Brain microvascular endothelial cell (primary cell): ENCODE measurements around the gene SCARF1.

Experiments used
- DNase-seq: peaks from one replicate; pipeline ENCODE4 v3.0.0-alpha.2; 2020
- H3K27ac ChIP-seq: fragments of 250-450 bp; sonication (Bioruptor Pico); 2 replicates; pipeline ENCODE4 v1.5.1; 2020; ENCODE audit warnings: mild to moderate bottlenecking, moderate library complexity
- H3K27me3 ChIP-seq: fragments of 250-450 bp; sonication (Bioruptor Pico); replicated peaks from 2 replicates; pipeline ENCODE4 v1.5.1; 2020; ENCODE audit warnings: mild to moderate bottlenecking
- H3K36me3 ChIP-seq: fragments of 250-450 bp; sonication (Bioruptor Pico); replicated peaks from 2 replicates; pipeline ENCODE4 v1.5.1; 2020; ENCODE audit warnings: mild to moderate bottlenecking
- H3K4me3 ChIP-seq: 2 replicates; pipeline ENCODE4 v1.5.1; 2011; ENCODE audit warnings: low read depth, mild to moderate bottlenecking, control low read depth, low read length, moderate library complexity
- CTCF ChIP-seq: IDR thresholded peaks from 2 replicates; pipeline ENCODE4 v1.5.1; 2011; ENCODE audit warnings: low read depth, mild to moderate bottlenecking, moderate library complexity, low read length, control low read depth, inconsistent platforms; ENCODE audit errors: missing control alignments
- in situ Hi-C: cut with HindIII; loops from 2 replicates; pipeline ENCODE4 v1.10.0; 2017; ENCODE audit warnings: low sequenced_read_pairs, low pct_ligation_motif_present

Gene SCARF1

GRCh38 chr17:1591474-1592090 is 54.0 kb downstream of the SCARF1 start:
- DNase-seq = no peak
- Histone ChIP-seq H3K27me3 (no peaks in the 10 kb centered on the region), H3K4me3 (no peak overlapping the region), H3K36me3 (no peaks in the 10 kb centered on the region), H3K27ac (no peak overlapping the region)
- in situ Hi-C loops = no loop called here
- no peak for TF ChIP-seq CTCF

- no peak overlapping the region for H3K4me3 ChIP-seq
- no peaks in the 10 kb centered on the region for H3K36me3 ChIP-seq
- in situ Hi-C loops = no loop called here
- no peak for DNase-seq
- H3K27ac ChIP-seq = no peak overlapping the region
- no peaks in the 10 kb centered on the region for H3K27me3 ChIP-seq
- no peak for TF ChIP-seq CTCF
Observed at GRCh38 chr17:1590747-1591473, 54.6 kb downstream of the SCARF1 start.

GRCh38 chr17:1590029-1590746 is 55.3 kb downstream of the SCARF1 start:
- TF ChIP-seq CTCF = no peak
- in situ Hi-C loops = no loop called here
- no peaks in the 10 kb centered on the region for H3K27me3 ChIP-seq
- no peaks in the 10 kb centered on the region for H3K36me3 ChIP-seq
- peak; percentile 83 for DNase-seq
- H3K27ac ChIP-seq = peak overlapping the region; percentile 47
- H3K4me3 ChIP-seq = no peak overlapping the region

- no peak for TF ChIP-seq CTCF
- Histone ChIP-seq H3K4me3 (no peak overlapping the region), H3K36me3 (no peaks in the 10 kb centered on the region), H3K27ac (no peak overlapping the region), H3K27me3 (no peaks in the 10 kb centered on the region)
- in situ Hi-C loops = no loop called here
- DNase-seq = no peak
Observed at GRCh38 chr17:1588821-1589585, 56.5 kb downstream of the SCARF1 start.

- TF ChIP-seq CTCF = no peak
- H3K27me3 ChIP-seq = no peaks in the 10 kb centered on the region
- in situ Hi-C loops = no loop called here
- DNase-seq = no peak
- no peak overlapping the region for H3K4me3 ChIP-seq
- no peaks in the 10 kb centered on the region for H3K36me3 ChIP-seq
- H3K27ac ChIP-seq = no peak overlapping the region
Observed at GRCh38 chr17:1584167-1584566, 61.4 kb downstream of the SCARF1 start.
